ENCODE results near the gene KAZALD1.

DNA sequence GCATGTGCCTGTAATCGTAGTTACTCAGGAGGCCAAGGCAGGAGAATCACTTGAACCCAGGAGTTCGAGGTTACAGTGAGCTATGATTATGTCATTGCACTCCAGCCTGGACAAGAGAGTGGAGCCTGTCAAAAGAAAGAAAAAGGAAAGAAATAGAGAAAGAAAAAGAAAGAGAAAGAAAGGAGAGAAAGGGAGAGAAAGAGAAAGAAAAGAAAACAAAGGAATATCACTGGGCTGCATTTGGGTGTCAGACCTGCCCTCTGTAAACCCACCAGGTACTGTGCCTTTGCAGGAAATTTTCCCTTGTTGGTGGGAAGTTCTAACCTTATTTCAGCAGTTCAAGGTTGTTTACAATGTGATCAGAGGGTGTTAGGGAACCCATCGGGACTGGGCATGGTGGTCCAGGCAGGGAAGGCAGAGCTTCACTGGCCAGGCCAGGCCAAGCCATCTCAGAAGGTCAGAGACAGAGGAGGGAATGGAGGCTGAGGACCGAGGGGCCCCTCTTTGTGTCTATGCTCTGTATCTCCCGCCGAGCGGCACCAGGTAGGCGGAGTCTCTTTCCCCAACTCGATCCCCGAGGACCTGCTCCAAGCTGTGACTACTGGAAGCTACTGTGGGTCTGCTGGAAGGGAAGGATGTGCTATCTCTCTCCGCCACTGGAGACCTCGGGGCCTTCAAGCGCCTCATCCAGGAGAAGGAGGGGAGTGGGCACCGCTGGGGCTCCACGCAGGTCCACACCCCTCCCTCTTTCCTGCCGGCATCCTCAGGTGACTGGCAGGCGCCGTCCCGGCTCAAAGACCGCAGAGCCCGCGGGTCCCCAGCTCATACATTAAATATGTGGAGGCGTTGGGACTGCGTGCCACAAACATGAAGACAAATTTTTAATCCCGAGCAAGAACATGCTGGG lies 15.2 kb upstream of the KAZALD1 start:
- TF ChIP-seq, protein P1, sequence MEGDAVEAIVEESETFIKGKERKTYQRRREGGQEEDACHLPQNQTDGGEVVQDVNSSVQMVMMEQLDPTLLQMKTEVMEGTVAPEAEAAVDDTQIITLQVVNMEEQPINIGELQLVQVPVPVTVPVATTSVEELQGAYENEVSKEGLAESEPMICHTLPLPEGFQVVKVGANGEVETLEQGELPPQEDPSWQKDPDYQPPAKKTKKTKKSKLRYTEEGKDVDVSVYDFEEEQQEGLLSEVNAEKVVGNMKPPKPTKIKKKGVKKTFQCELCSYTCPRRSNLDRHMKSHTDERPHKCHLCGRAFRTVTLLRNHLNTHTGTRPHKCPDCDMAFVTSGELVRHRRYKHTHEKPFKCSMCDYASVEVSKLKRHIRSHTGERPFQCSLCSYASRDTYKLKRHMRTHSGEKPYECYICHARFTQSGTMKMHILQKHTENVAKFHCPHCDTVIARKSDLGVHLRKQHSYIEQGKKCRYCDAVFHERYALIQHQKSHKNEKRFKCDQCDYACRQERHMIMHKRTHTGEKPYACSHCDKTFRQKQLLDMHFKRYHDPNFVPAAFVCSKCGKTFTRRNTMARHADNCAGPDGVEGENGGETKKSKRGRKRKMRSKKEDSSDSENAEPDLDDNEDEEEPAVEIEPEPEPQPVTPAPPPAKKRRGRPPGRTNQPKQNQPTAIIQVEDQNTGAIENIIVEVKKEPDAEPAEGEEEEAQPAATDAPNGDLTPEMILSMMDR (IDR thresholded peaks at IDR 0.05): no peak
- TF ChIP-seq POLR2A (IDR thresholded peaks at IDR 0.05): no peak
